Measurements from ENCODE around the gene PRPS1.
"Not testable (repeated sequence)": the region's sequence is repeated elsewhere in the genome, so short reads cannot be mapped to it uniquely, and the experiment has no call there.

PRPS1 gene

DNA sequence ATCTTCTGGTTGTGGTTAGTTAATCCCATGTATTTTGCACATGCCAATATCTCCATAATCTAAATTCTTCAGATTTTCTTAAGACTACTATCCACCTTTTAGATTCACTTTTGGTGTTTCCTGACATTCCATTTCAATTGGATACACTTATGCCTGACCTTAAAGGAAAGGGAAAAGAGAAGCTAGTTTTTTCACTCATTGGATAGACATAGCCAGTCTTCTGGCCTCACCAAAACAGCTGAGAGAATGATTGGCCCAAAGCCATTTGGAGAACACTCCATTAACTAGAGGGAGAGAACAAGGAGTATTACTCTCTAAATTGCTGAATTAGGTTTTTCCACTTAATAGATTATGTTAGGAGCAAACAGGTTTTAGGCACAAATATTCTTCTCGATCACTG, 4.0 kb downstream of the PRPS1 start:
- DNase-seq, result no peak

DNA sequence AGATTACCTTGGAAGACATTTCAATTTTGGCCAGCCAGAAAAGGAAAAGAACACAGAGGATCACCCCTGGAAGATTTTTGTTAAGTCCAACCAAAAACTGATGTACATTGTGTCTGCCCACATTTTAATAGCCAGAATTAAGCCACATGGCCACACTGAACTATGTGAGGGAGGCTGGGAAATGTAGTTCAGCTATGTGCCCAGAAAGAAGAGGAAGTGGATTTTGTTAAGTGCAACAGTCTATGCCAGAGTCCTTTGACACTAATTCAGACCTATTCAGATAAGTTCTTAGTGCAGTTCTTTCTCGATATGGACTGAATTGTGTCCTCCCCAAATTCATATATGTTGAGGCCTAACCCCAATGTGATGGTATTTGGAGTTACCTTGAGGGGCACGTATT, 18.4 kb downstream of the PRPS1 start:
- no peak for DNase-seq

- no peak for DNase-seq
Observed at GRCh38 chrX:107648332-107648731, 20.0 kb downstream of the PRPS1 start.

- no peak for DNase-seq
Observed at GRCh38 chrX:107654566-107654871, 26.2 kb downstream of the PRPS1 start.

- no peak for DNase-seq
Observed at GRCh38 chrX:107654872-107655761, 26.8 kb downstream of the PRPS1 start.

GRCh38 chrX:107656978-107657377, 28.7 kb downstream of the PRPS1 start:
- DNase-seq, result no peak

DNA sequence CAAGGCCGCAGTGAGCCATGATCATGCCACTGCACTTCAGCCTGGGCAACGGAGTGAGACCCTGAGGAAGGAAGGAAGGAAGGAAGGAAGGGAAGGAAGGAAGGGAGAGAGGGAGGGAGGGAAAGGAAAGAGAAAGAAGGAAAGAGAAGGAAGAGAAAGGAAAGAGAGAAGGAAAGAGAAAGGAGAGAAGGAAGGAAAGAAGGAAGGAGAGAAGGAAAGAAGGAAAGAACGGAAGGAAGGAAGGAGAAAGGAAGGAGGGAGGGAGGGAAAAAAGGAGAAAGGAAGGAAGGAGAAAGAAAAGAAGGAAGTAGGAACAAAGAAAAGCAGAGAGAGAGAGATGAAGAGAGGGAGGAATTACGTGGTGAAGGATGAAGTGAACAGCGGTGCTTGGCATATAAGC, 30.4 kb downstream of the PRPS1 start:
- DNase-seq, result no peak

- DNase-seq, result no peak
Observed at GRCh38 chrX:107659286-107659685, 31.0 kb downstream of the PRPS1 start.

- DNase-seq, result no peak
Observed at GRCh38 chrX:107659768-107660167, 31.5 kb downstream of the PRPS1 start.

- DNase-seq, result no peak
Observed at GRCh38 chrX:107662145-107662544, 33.8 kb downstream of the PRPS1 start.

GRCh38 chrX:107662824-107663223, 34.5 kb downstream of the PRPS1 start:
- no peak for DNase-seq

- DNase-seq, result no peak
Observed at GRCh38 chrX:107666931-107667330, 38.6 kb downstream of the PRPS1 start.

GRCh38 chrX:107667426-107667825, 39.1 kb downstream of the PRPS1 start:
- no peak for DNase-seq

DNA sequence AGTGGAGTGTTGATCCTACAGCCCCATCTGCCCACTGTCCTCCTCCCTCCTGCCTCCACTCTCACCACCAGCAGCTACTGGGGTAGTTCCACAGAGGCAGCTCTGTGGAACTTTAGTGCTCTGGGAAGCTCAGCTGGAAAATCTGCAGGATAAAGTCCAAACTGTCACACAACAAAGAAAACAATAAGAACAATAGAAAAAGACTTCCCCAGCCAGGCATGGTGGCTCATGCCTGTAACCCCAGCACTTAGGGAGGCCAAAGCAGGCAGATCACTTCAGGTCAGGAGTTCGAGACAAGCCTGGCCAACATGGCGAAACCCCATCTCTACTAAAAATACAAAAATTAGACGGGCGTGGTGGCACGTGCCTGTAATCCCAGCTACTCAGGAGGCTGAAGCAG, 40.4 kb downstream of the PRPS1 start:
- DNase-seq, result not testable (repeated sequence)

GRCh38 chrX:107669261-107669660, 41.0 kb downstream of the PRPS1 start:
- DNase-seq, result no peak

DNA sequence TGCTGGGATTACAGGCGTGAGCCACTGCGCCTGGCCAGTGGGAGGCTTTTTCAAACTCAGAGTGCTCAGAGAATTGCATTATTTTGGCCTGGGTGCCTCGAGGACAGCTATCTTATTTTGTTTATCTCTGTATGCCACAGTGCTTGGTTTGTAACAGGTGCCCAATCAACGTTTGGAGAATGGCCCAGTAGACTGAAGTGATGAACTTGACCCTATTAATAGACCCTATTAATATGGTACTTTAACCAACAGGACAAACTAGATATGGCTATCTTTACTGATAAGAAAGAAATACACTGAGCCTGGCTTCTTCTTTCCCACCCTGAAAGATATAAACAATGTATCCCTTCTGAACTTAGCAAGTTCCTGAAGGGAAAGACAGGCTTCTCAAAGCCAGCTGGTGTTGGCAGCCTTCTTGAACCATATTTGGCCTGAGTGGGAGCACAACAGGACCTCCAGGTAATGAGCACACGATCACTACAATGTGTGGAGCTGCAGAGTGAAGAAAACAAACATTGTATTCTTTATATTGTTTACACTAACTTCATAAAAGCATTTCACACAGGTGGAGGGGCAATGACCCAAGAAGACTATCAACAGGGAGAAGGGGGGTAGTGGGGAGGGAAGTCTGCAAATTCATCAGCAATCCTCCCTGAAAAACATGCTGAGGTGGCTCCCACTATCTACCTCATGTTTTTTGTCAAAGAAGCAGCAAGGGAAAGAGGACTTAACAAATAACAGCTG, 41.7 kb downstream of the PRPS1 start:
- DNase-seq, result no peak

GRCh38 chrX:107671256-107671655, 42.9 kb downstream of the PRPS1 start:
- not testable (repeated sequence) for DNase-seq

GRCh38 chrX:107672955-107673378, 44.7 kb downstream of the PRPS1 start:
- DNase-seq, result no peak

GRCh38 chrX:107673431-107673830, 45.1 kb downstream of the PRPS1 start:
- no peak for DNase-seq

- peak; percentile 39 for DNase-seq
Observed at GRCh38 chrX:107673933-107674479, 45.7 kb downstream of the PRPS1 start.

DNA sequence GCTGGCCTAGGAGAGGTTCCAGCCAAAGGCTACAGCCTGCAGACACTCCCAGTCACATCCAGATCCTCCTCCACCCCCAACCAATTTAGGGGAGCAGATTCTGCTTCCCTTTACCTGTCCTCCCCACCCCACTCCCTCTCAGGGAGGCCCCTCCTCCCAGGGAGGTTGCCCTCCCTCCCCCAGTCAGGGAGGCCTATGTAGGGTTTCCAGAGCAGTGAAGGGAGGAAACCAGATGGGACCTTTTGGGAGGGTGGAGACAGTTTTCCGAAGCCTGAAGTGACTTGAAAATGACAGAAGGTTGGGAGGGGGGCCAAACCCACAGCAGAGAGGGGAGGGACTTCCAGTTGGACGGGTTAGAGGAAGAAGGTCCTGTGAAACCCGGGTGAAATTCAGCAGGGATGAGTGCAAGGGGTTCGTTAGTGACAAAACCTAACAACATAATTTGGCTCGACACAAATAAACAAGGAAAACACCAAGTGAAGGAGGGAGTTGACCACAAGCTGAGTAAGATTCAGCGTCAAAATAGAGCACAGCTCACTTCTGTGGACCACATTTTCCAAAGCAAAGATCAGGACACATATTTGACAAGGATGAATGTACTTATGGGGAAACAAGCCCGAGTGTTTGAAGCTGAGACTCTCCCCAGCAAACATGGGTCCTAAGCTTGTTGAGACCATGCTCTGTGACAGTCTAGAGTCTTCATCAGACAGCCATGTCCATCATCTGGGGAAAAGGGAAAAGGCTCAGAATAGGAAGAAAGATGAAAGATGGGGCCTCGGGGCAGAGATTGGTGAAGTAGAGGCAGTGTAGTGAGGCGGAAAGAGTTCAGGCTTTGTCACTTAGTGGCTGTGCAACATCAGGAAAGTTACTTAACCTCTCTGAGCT, 46.4 kb downstream of the PRPS1 start:
- DNase-seq, result no peak

- DNase-seq, result no peak
Observed at GRCh38 chrX:107675365-107675654, 47.0 kb downstream of the PRPS1 start.
